Astrocyte (in vitro differentiated cells and primary cell): ENCODE measurements around the gene TMEM266. TPM values are rescaled to one million over a fixed set of nuclear protein-coding genes. Genes with fewer than 3 reads are reported as not detected.

Source experiments
- DNase-seq: peaks from one replicate; pipeline ENCODE4 v3.0.0-alpha.2; 2010; ENCODE audit warnings: low read depth
- FAIRE-seq: peaks from 2 replicates; lab custom pipeline; 2011; peaks lifted over from hg19 to GRCh38; lab: Jason Lieb, UNC
- H2AFZ ChIP-seq: 2 replicates; pipeline ENCODE4 v1.6.0; 2012; ENCODE audit warnings: low read depth, low read length, inconsistent platforms
- H3K27ac ChIP-seq: 2 replicates; pipeline ENCODE4 v1.5.1; 2011; ENCODE audit warnings: low read depth, low read length, inconsistent platforms
- H3K27me3 ChIP-seq: 2 replicates; pipeline ENCODE4 v1.6.0; 2011; ENCODE audit warnings: low read length, inconsistent platforms; ENCODE audit not compliant: insufficient read depth
- H3K36me3 ChIP-seq: 2 replicates; pipeline ENCODE4 v1.5.1; 2011; ENCODE audit warnings: low read length, inconsistent platforms; ENCODE audit not compliant: insufficient read depth
- H3K4me1 ChIP-seq: 2 replicates; pipeline ENCODE4 v1.5.1; 2011; ENCODE audit warnings: low read length, inconsistent platforms; ENCODE audit not compliant: insufficient read depth
- H3K4me2 ChIP-seq: 2 replicates; pipeline ENCODE4 v1.6.0; 2012; ENCODE audit warnings: low read length, inconsistent platforms
- H3K4me3 ChIP-seq: 2 replicates; pipeline ENCODE4 v1.5.1; 2011; ENCODE audit warnings: low read depth, mild to moderate bottlenecking, low read length, inconsistent platforms; ENCODE audit not compliant: insufficient read depth
- H3K79me2 ChIP-seq: 2 replicates; pipeline ENCODE4 v1.6.0; 2012; ENCODE audit warnings: mild to moderate bottlenecking, low read length, inconsistent platforms; ENCODE audit not compliant: insufficient read depth
- H3K9ac ChIP-seq: 2 replicates; pipeline ENCODE4 v1.6.0; 2012; ENCODE audit warnings: mild to moderate bottlenecking, low read length, inconsistent platforms
- H3K9me3 ChIP-seq: 2 replicates; pipeline ENCODE4 v1.5.1; 2012; ENCODE audit warnings: low read depth, mild to moderate bottlenecking, low read length, inconsistent platforms; ENCODE audit not compliant: insufficient read depth
- H4K20me1 ChIP-seq: 2 replicates; pipeline ENCODE4 v1.6.0; 2012; ENCODE audit warnings: low read length, inconsistent platforms; ENCODE audit not compliant: insufficient read depth
- H3K27ac Mint-ChIP-seq: one replicate; pipeline ENCODE4 v1.8.0; 2021; ENCODE audit warnings: mild to moderate bottlenecking, mixed read lengths; ENCODE audit not compliant: unreplicated experiment
- H3K27me3 Mint-ChIP-seq: one replicate; pipeline ENCODE4 v1.8.0; 2021; ENCODE audit warnings: low read depth, mixed read lengths; ENCODE audit not compliant: unreplicated experiment
- H3K36me3 Mint-ChIP-seq: one replicate; pipeline ENCODE4 v1.8.0; 2021; ENCODE audit warnings: low read depth, mixed read lengths; ENCODE audit not compliant: unreplicated experiment
- H3K4me1 Mint-ChIP-seq: one replicate; pipeline ENCODE4 v1.8.0; 2021; ENCODE audit warnings: low read depth, mixed read lengths; ENCODE audit not compliant: unreplicated experiment
- H3K4me3 Mint-ChIP-seq: one replicate; pipeline ENCODE4 v1.8.0; 2021; ENCODE audit warnings: mild to moderate bottlenecking, moderate library complexity, mixed read lengths; ENCODE audit not compliant: unreplicated experiment
- H3K9me3 Mint-ChIP-seq: one replicate; pipeline ENCODE4 v1.8.0; 2021; ENCODE audit warnings: mild to moderate bottlenecking, mixed read lengths; ENCODE audit not compliant: unreplicated experiment
- CTCF ChIP-seq: IDR thresholded peaks from 2 replicates; pipeline ENCODE4 v1.5.1; 2011; ENCODE audit warnings: low read depth, mild to moderate bottlenecking, inconsistent platforms, low read length, moderate library complexity; ENCODE audit not compliant: insufficient read depth
- EZH2 ChIP-seq: IDR thresholded peaks from 2 replicates; pipeline ENCODE4 v1.6.1; 2012; ENCODE audit warnings: mild to moderate bottlenecking, low read length, inconsistent platforms; ENCODE audit not compliant: insufficient read depth
- total RNA-seq: library from RNA; stranded (reverse); gene quantifications from 2 replicates; pipeline ENCODE4 v1.2.1, GENCODE V29; 2021

The TMEM266 gene
- total RNA-seq, 1 donor from 2014 or later: 0.36 TPM

- no peak overlapping the region for H3K4me3 ChIP-seq
Measured at GRCh38 chr15:76245072-76245610, 185.4 kb downstream of the TMEM266 start.

GRCh38 chr15:76251717-76252116, 191.9 kb downstream of the TMEM266 start:
- H3K27me3 ChIP-seq: no peaks in the 10 kb centered on the region
- H3K79me2 ChIP-seq: no peaks in the 10 kb centered on the region
- H3K27ac Mint-ChIP-seq: no peak overlapping the region
- H3K27me3 Mint-ChIP-seq: no peaks in the 10 kb centered on the region
- no peak overlapping the region for H3K27ac ChIP-seq
- DNase-seq (no peak), FAIRE-seq (no peak)
- no peak overlapping the region for H3K9ac ChIP-seq
- no peaks in the 10 kb centered on the region for H4K20me1 ChIP-seq
- H3K9me3 Mint-ChIP-seq: no peaks in the 10 kb centered on the region
- H3K4me3 ChIP-seq: no peak overlapping the region
- H2AFZ ChIP-seq: no peak overlapping the region
- no peak overlapping the region for H3K4me3 Mint-ChIP-seq
- no peaks in the 10 kb centered on the region for H3K9me3 ChIP-seq
- H3K36me3 Mint-ChIP-seq: no peaks in the 10 kb centered on the region
- H3K4me2 ChIP-seq: no peak overlapping the region
- peaks cover 2% of the 10 kb centered on the region for H3K4me1 Mint-ChIP-seq
- H3K36me3 ChIP-seq: no peaks in the 10 kb centered on the region
- TF ChIP-seq CTCF: no peak
- TF ChIP-seq EZH2: no peak
- no peaks in the 10 kb centered on the region for H3K4me1 ChIP-seq

More at GRCh38 chr15:76245072-76245610, 185.4 kb downstream of the TMEM266 start:
- Histone ChIP-seq H3K4me1 (no peaks in the 10 kb centered on the region), H3K27me3 (no peaks in the 10 kb centered on the region), H3K36me3 (no peaks in the 10 kb centered on the region), H3K79me2 (no peaks in the 10 kb centered on the region), H3K9me3 (no peaks in the 10 kb centered on the region), H4K20me1 (no peaks in the 10 kb centered on the region), H3K4me2 (no peak overlapping the region), H3K9ac (no peak overlapping the region), H2AFZ (no peak overlapping the region), H3K27ac (no peak overlapping the region)
- Mint-ChIP-seq H3K4me3 (no peak overlapping the region), H3K4me1 (no peaks in the 10 kb centered on the region), H3K9me3 (no peaks in the 10 kb centered on the region), H3K27me3 (no peaks in the 10 kb centered on the region), H3K36me3 (peaks cover 4% of the 10 kb centered on the region), H3K27ac (no peak overlapping the region)
- DNase-seq (no peak), FAIRE-seq (no peak)
- TF ChIP-seq EZH2 (no peak), CTCF (no peak)

- peaks cover 2% of the 10 kb centered on the region for H3K4me1 Mint-ChIP-seq
- no peaks in the 10 kb centered on the region for H3K27me3 Mint-ChIP-seq
- no peaks in the 10 kb centered on the region for H3K36me3 Mint-ChIP-seq
- H3K4me3 Mint-ChIP-seq: no peak overlapping the region
- no peak for TF ChIP-seq CTCF
- no peak for TF ChIP-seq EZH2
- H4K20me1 ChIP-seq: no peaks in the 10 kb centered on the region
- no peaks in the 10 kb centered on the region for H3K4me1 ChIP-seq
- H2AFZ ChIP-seq: no peak overlapping the region
- H3K36me3 ChIP-seq: no peaks in the 10 kb centered on the region
- DNase-seq (no peak), FAIRE-seq (no peak)
- H3K27me3 ChIP-seq: no peaks in the 10 kb centered on the region
- no peak overlapping the region for H3K4me3 ChIP-seq
- H3K9ac ChIP-seq: no peak overlapping the region
- H3K4me2 ChIP-seq: no peak overlapping the region
- no peaks in the 10 kb centered on the region for H3K9me3 ChIP-seq
- no peak overlapping the region for H3K27ac ChIP-seq
- H3K9me3 Mint-ChIP-seq: no peaks in the 10 kb centered on the region
- no peak overlapping the region for H3K27ac Mint-ChIP-seq
- no peaks in the 10 kb centered on the region for H3K79me2 ChIP-seq
Measured at GRCh38 chr15:76252249-76252648, 192.5 kb downstream of the TMEM266 start.
